Activated CD4-positive, alpha-beta T cell treated with anti-CD3 and anti-CD28 coated beads, Interleukin-2, amount 50 U/mL, for 24 hours (primary cell): Measurements from ENCODE around the gene ATXN7.
A peak's percentile ranks its signal among the peaks of the same experiment; 100 is the strongest.

Experiments
- DNase-seq, 2 donors: peaks; one replicate each; pipeline ENCODE4 v3.0.0-alpha.2; 2020; ENCODE audit warnings: low read depth in 1 of 2, low spot score in 1 of 2

ATXN7 gene

GRCh38 chr3:64011685-64012084, 148.0 kb downstream of the ATXN7 start:
- DNase-seq, result no peak

- no peak for DNase-seq
Observed at GRCh38 chr3:64016941-64017620, 153.4 kb downstream of the ATXN7 start.

- no peak for DNase-seq
Observed at GRCh38 chr3:64019271-64019670, 155.6 kb downstream of the ATXN7 start.

GRCh38 chr3:64019879-64020278, 156.2 kb downstream of the ATXN7 start:
- no peak for DNase-seq

- DNase-seq, result no peak
Observed at GRCh38 chr3:64021922-64022321, 158.3 kb downstream of the ATXN7 start.

GRCh38 chr3:64022451-64023186, 159.0 kb downstream of the ATXN7 start:
- DNase-seq, result no peak

GRCh38 chr3:64023187-64023860, 159.7 kb downstream of the ATXN7 start, which contains the start of gene PSMD6:
TSS of gene PSMD6 (minus strand) at chr3:64023494. CDS start at chr3:64023419, 75 bp downstream.
- DNase-seq, result peak; percentile 88 to 96

- no peak for DNase-seq
Observed at GRCh38 chr3:64023861-64024223, 160.2 kb downstream of the ATXN7 start.

GRCh38 chr3:64026346-64026745, 162.7 kb downstream of the ATXN7 start:
- DNase-seq, result no peak

GRCh38 chr3:64027658-64028057, 164.0 kb downstream of the ATXN7 start:
- no peak for DNase-seq

- no peak for DNase-seq
Observed at GRCh38 chr3:64028754-64029153, 165.1 kb downstream of the ATXN7 start.

- DNase-seq, result no peak
Observed at GRCh38 chr3:64029287-64029686, 165.6 kb downstream of the ATXN7 start.

GRCh38 chr3:64030741-64031140, 167.1 kb downstream of the ATXN7 start:
- DNase-seq, result peak; percentile 48 to 75

GRCh38 chr3:64031540-64032508, 168.2 kb downstream of the ATXN7 start:
- no peak for DNase-seq

GRCh38 chr3:64033069-64033468, 169.4 kb downstream of the ATXN7 start:
- DNase-seq, result no peak

- no peak for DNase-seq
Observed at GRCh38 chr3:64037084-64037483, 173.4 kb downstream of the ATXN7 start.

- DNase-seq, result no peak
Observed at GRCh38 chr3:64038253-64038767, 174.6 kb downstream of the ATXN7 start.

GRCh38 chr3:64039332-64039731, 175.7 kb downstream of the ATXN7 start:
- no peak for DNase-seq

- DNase-seq, result no peak
Observed at GRCh38 chr3:64039981-64040733, 176.5 kb downstream of the ATXN7 start.

- DNase-seq, result no peak
Observed at GRCh38 chr3:64042952-64043351, 179.3 kb downstream of the ATXN7 start.
